GM23338 (cell line): ENCODE data around the gene OTUD4. TPM values are rescaled to one million over a fixed set of nuclear protein-coding genes. Genes with fewer than 3 reads are reported as not detected.

Experiments used
- ATAC-seq: fragments of 200-7000 bp; cut with Tn5 transposase; 3 replicates; pipeline ENCODE4 v1.9.1; 2020
- DNase-seq: peaks from one replicate; pipeline ENCODE4 v3.0.0-alpha.2; 2015; ENCODE audit warnings: low spot score
- H2AFZ ChIP-seq: fragments of 200-600 bp; sonication (generic); 2 replicates; pipeline ENCODE4 v1.8.0; 2016; ENCODE audit warnings: antibody characterized with exemption, mild to moderate bottlenecking, moderate library complexity
- H3F3A ChIP-seq: fragments of 200-600 bp; sonication (generic); replicated peaks from 2 replicates; pipeline ENCODE4 v1.8.0; 2017; ENCODE audit warnings: antibody characterized with exemption, mixed run types, low read depth
- H3K27ac ChIP-seq: fragments of 200-600 bp; sonication (generic); 2 replicates; pipeline ENCODE4 v1.6.1; 2016; ENCODE audit warnings: low read depth
- H3K27me3 ChIP-seq: fragments of 200-600 bp; sonication (generic); 2 replicates; pipeline ENCODE4 v1.8.0; 2016; ENCODE audit warnings: mild to moderate bottlenecking, mixed run types, moderate library complexity; ENCODE audit not compliant: insufficient read depth
- H3K36me3 ChIP-seq: fragments of 200-600 bp; sonication (generic); 2 replicates; pipeline ENCODE4 v1.8.0; 2016; ENCODE audit warnings: mild to moderate bottlenecking; ENCODE audit not compliant: insufficient read depth
- H3K4me1 ChIP-seq: fragments of 200-600 bp; sonication (generic); 2 replicates; pipeline ENCODE4 v1.8.0; 2016; ENCODE audit warnings: mild to moderate bottlenecking, moderate library complexity; ENCODE audit not compliant: insufficient read depth
- H3K4me2 ChIP-seq: fragments of 200-600 bp; sonication (generic); 2 replicates; pipeline ENCODE4 v1.7.1; 2017; ENCODE audit warnings: mixed run types
- H3K4me3 ChIP-seq: fragments of 200-600 bp; sonication (generic); 2 replicates; pipeline ENCODE4 v1.6.1; 2016; ENCODE audit warnings: mixed run types
- H3K79me2 ChIP-seq: fragments of 200-600 bp; sonication (generic); replicated peaks from 2 replicates; pipeline ENCODE4 v1.8.0; 2017; ENCODE audit warnings: mild to moderate bottlenecking; ENCODE audit not compliant: insufficient read depth
- H3K9me2 ChIP-seq: fragments of 200-600 bp; sonication (generic); 2 replicates; pipeline ENCODE4 v1.8.0; 2017; ENCODE audit not compliant: insufficient read depth
- H4K20me1 ChIP-seq: fragments of 200-600 bp; sonication (generic); replicated peaks from 2 replicates; pipeline ENCODE4 v1.8.0; 2017; ENCODE audit warnings: mild to moderate bottlenecking; ENCODE audit not compliant: insufficient read depth
- H3K27ac Mint-ChIP-seq: 2 replicates; pipeline ENCODE4 v1.8.0; 2020; ENCODE audit warnings: inconsistent platforms, mild to moderate bottlenecking, moderate library complexity, mixed read lengths
- H3K27me3 Mint-ChIP-seq: 3 replicates; pipeline ENCODE4 v1.8.0; 2022; ENCODE audit warnings: low read depth, mild to moderate bottlenecking, moderate library complexity, mixed read lengths, inconsistent platforms; ENCODE audit not compliant: insufficient read depth, poor library complexity
- H3K36me3 Mint-ChIP-seq: 3 replicates; pipeline ENCODE4 v1.8.0; 2021; ENCODE audit warnings: low read depth, mild to moderate bottlenecking, inconsistent platforms, moderate library complexity, mixed read lengths
- H3K4me1 Mint-ChIP-seq: 3 replicates; pipeline ENCODE4 v1.8.0; 2020; ENCODE audit warnings: mild to moderate bottlenecking, inconsistent platforms, mixed read lengths
- H3K4me3 Mint-ChIP-seq: 3 replicates; pipeline ENCODE4 v1.8.0; 2021; ENCODE audit warnings: moderate library complexity, mild to moderate bottlenecking, inconsistent platforms, mixed read lengths
- H3K9me3 Mint-ChIP-seq: 3 replicates; pipeline ENCODE4 v1.8.0; 2020; ENCODE audit warnings: moderate library complexity, mild to moderate bottlenecking, inconsistent platforms, mixed read lengths
- EZH2 ChIP-seq: fragments of 200-600 bp; sonication (generic); IDR thresholded peaks from one replicate; pipeline ENCODE4 v1.8.0; 2017; ENCODE audit warnings: antibody characterized with exemption, mild to moderate bottlenecking, low read depth; ENCODE audit not compliant: unreplicated experiment
- EZH2phosphoT487 ChIP-seq: fragments of 200-600 bp; sonication (generic); IDR thresholded peaks from one replicate; pipeline ENCODE4 v1.8.1; 2018; ENCODE audit warnings: antibody characterized with exemption; ENCODE audit not compliant: unreplicated experiment
- JUNB ChIP-seq: IDR thresholded peaks from one replicate; pipeline ENCODE4 v1.6.1; 2016; ENCODE audit warnings: antibody characterized with exemption; ENCODE audit not compliant: unreplicated experiment
- POLR2AphosphoS5 ChIP-seq: IDR thresholded peaks from 2 replicates; pipeline ENCODE4 v1.6.1; 2016; ENCODE audit warnings: antibody characterized with exemption, low read depth
- STAT1 ChIP-seq: IDR thresholded peaks from one replicate; pipeline ENCODE4 v1.6.1; 2016; ENCODE audit warnings: antibody characterized with exemption; ENCODE audit not compliant: unreplicated experiment
- ZNF114 ChIP-seq: fragments of 250-450 bp; sonication (Bioruptor Pico); IDR thresholded peaks from 2 replicates; pipeline ENCODE4 v1.5.0; 2020; ENCODE audit warnings: mild to moderate bottlenecking, moderate library complexity
- ZNF331 ChIP-seq: fragments of 250-450 bp; sonication (Bioruptor Pico); IDR thresholded peaks from 2 replicates; pipeline ENCODE4 v1.5.0; 2020; ENCODE audit warnings: low read depth, mild to moderate bottlenecking, moderate library complexity
- polyA plus RNA-seq: library from polyadenylated mRNA; unstranded; fragments of >200 nt; fragmentation: Nextera tagmentation; extraction: Ambion mirVana; gene quantifications from 2 replicates; pipeline ENCODE4 v1.2.1, GENCODE V29; 2016
- total RNA-seq: library from RNA; depleted of rRNA; stranded (reverse); fragments of >200 nt; shearing (Covaris generic); gene quantifications from 2 replicates; pipeline ENCODE4 v1.2.3, GENCODE V29; 2014
- TF ChIP-seq, protein P1 (sequence below): IDR thresholded peaks from 2 replicates; pipeline ENCODE4 v1.6.1; 2016; ENCODE audit warnings: antibody characterized with exemption
- TF ChIP-seq, protein P2 (sequence below): IDR thresholded peaks from one replicate; pipeline ENCODE4 v1.6.1; 2018; ENCODE audit warnings: antibody characterized with exemption; ENCODE audit not compliant: unreplicated experiment

The OTUD4 gene
- total and polyA plus RNA-seq, 2 experiments from 2014 or later: 17.9 to 53.2 TPM

DNA sequence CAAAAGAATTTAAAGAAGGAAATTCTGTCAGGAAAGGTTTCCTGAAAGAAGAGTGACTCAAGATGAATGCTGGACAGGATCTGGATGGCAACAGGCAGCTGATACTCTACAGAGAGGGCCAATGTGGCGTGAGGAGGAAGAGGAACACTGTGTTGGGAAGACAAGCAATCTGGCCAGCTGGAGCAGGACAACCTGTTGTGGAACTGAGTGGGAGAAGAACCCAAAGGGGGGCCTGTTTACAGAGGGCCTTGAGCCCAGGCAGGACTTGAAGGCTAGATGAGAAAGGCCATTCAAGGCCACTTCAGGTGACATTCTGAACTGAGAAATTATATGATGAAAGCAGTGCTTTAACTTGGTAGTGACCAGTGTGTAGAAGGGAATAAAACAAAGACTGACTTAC is 8.5 kb downstream of the OTUD4 start (continued):
- TF ChIP-seq, protein P1, sequence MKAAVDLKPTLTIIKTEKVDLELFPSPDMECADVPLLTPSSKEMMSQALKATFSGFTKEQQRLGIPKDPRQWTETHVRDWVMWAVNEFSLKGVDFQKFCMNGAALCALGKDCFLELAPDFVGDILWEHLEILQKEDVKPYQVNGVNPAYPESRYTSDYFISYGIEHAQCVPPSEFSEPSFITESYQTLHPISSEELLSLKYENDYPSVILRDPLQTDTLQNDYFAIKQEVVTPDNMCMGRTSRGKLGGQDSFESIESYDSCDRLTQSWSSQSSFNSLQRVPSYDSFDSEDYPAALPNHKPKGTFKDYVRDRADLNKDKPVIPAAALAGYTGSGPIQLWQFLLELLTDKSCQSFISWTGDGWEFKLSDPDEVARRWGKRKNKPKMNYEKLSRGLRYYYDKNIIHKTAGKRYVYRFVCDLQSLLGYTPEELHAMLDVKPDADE: no peak
- no peak for TF ChIP-seq ZNF331 (CRISPR knock-in tag)
- TF ChIP-seq EZH2phosphoT487: no peak
- TF ChIP-seq, protein P2, sequence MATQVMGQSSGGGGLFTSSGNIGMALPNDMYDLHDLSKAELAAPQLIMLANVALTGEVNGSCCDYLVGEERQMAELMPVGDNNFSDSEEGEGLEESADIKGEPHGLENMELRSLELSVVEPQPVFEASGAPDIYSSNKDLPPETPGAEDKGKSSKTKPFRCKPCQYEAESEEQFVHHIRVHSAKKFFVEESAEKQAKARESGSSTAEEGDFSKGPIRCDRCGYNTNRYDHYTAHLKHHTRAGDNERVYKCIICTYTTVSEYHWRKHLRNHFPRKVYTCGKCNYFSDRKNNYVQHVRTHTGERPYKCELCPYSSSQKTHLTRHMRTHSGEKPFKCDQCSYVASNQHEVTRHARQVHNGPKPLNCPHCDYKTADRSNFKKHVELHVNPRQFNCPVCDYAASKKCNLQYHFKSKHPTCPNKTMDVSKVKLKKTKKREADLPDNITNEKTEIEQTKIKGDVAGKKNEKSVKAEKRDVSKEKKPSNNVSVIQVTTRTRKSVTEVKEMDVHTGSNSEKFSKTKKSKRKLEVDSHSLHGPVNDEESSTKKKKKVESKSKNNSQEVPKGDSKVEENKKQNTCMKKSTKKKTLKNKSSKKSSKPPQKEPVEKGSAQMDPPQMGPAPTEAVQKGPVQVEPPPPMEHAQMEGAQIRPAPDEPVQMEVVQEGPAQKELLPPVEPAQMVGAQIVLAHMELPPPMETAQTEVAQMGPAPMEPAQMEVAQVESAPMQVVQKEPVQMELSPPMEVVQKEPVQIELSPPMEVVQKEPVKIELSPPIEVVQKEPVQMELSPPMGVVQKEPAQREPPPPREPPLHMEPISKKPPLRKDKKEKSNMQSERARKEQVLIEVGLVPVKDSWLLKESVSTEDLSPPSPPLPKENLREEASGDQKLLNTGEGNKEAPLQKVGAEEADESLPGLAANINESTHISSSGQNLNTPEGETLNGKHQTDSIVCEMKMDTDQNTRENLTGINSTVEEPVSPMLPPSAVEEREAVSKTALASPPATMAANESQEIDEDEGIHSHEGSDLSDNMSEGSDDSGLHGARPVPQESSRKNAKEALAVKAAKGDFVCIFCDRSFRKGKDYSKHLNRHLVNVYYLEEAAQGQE: no peak
- no peak for TF ChIP-seq ZNF114 (CRISPR knock-in tag)
- no peak for TF ChIP-seq POLR2AphosphoS5
- no peak for TF ChIP-seq STAT1
- no peak for TF ChIP-seq EZH2
- TF ChIP-seq JUNB: no peak

DNA sequence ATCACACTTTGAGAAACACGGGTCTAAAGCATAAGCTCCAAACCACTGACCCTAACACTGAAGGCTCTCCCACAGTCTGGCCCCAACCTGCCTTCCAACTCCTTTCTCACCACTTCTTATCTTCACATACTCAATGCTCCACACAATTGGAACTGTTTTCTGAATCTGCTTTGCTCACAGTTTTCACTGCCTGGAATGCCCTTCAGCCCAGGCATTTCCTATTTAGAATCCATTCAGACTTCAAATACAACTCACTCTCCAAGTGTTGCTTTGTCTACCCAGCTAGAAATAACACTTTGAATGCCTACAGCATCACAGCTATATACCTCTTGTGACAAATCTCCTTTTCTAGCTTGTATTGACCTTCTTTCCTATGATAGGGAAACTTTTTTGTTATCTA is 10.2 kb downstream of the OTUD4 start:
- Histone ChIP-seq H3K36me3 (peaks cover 19% of the 10 kb centered on the region; the same call in 1 of the 2 replicates), H3K4me3 (no peak overlapping the region), H2AFZ (no peak overlapping the region), H3F3A (no peaks in the 10 kb centered on the region), H3K27ac (no peak overlapping the region), H3K4me1 (no peaks in the 10 kb centered on the region), H3K9me2 (no peaks in the 10 kb centered on the region), H3K79me2 (peaks cover 89% of the 10 kb centered on the region), H3K27me3 (no peaks in the 10 kb centered on the region), H4K20me1 (peaks cover 27% of the 10 kb centered on the region), H3K4me2 (no peak overlapping the region)
- no peak for TF ChIP-seq ZNF114 (CRISPR knock-in tag)
- no peak for TF ChIP-seq EZH2phosphoT487
- no peak for TF ChIP-seq ZNF331 (CRISPR knock-in tag)
- TF ChIP-seq JUNB: no peak
- DNase-seq (no peak), ATAC-seq (no peak)
- Mint-ChIP-seq H3K4me1 (no peaks in the 10 kb centered on the region), H3K9me3 (no peaks in the 10 kb centered on the region), H3K27ac (no peak overlapping the region), H3K4me3 (no peak overlapping the region), H3K36me3 (peaks cover 53% of the 10 kb centered on the region), H3K27me3 (peaks cover 2% of the 10 kb centered on the region)
